SIG-M5 treated with dmso at 0.1 percent for 504 hours (cell line): ENCODE data around the gene MROH9.
A peak's percentile ranks its signal among the peaks of the same experiment; 100 is the strongest.
"Not testable (repeated sequence)": the region's sequence is repeated elsewhere in the genome, so short reads cannot be mapped to it uniquely, and the experiment has no call there.

ENCODE experiments used
- DNase-seq: peaks from one replicate; lab custom pipeline; 2025; ENCODE audit not compliant: unreplicated experiment; lab: John Stamatoyannopoulos, UW

Gene MROH9, protein sequence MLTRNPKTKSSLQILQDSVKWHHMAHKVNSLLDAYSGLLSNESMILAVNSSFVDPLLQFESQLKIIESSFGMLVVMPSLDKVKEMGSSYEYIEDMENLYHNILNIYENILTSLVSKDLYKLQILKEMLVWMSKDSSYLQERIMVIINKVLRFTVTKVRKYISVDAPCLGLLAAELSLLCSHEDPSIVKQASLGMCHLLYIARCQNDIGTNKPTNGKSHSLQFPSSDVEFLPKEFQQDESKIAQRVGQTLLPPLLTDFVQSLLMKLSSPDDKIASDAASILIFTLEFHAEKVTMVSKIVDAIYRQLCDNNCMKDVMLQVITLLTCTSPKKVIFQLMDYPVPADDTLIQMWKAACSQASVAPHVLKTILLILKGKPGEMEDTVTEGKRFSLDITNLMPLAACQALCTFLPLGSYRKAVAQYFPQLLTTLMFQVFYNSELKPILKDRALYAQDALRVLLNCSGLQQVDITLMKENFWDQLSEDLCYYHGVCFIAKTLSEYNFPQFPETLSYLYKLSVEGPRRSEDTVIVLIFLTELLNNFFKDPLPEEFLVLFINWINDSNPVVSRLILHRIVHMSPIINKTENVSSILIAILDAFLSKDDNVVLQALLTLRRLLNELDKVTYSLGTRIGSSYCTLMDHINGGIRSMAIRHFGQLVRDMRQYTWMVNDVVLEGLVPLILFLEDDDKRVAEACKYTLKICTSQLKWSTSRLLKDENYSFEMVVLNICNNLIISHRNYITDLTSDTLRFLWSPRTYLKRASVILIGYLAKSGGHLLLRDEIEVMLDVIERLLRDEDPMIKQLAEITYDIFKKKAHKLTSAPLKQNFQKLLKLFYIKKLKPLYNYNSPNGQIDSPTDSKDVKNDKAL

DNA sequence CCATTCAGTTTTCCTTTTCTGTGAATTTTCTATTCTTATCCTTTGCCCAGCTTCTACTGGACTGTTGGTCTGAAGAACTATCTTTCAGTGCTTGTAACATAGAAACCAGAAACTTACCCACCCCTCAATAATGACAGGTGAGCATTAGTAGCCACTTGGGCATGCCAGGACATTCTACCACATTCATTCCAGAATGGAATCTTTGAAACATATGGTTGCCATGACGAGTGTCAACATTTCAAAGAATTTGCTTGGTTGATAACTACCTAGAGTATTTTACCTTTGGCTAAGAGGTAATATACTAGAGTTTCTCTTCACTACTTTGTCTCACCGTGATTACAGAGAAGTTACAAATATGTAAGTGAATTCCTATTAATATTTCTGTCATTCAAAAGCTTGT lies at the start of gene MROH9:
Gene MROH9 (plus strand): TSS at position 304 of the 400 bp plus-strand sequence. CDS start 10,023 bp downstream, outside the sequence.
- no peak for DNase-seq

DNA sequence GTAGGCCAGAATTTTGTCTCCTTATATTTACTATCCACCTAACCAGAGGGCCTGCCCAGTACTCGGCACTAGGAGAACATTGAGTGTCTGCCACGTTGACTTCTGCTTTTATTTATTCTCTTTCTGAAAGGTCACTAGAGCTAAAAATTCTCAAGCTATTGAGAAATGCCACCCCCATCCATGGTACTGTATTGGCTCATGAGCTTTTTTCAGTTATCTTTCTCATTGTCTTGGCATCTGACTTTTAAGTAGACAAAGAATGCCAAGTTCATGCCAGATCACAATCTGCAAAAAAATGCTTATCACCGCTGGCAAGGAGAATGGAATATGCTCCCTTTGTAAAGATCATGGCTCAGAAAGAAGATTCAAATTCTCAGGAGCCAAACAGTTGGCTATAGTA lies 49.8 kb upstream of the MROH9 start:
- DNase-seq: peak; percentile 64

DNA sequence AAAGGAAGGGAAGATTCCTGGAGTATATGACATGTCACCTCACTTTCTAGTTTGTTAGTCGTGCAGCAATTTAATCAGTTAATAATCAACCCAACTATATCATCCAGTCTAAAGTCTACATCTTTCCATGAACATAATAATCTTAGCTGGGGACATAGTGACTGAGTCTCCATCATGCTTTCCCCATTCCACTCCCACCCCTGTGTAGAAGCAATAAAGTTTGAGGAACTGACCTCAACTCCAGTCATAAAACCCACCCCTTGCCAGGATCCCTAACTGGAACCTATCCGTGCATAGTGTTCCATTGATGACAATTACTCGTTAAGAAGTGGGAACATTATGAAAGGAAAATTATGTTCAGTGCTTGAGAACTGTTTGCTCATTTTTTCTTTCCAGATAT lies 48.9 kb upstream of the MROH9 start:
- no peak for DNase-seq

DNA sequence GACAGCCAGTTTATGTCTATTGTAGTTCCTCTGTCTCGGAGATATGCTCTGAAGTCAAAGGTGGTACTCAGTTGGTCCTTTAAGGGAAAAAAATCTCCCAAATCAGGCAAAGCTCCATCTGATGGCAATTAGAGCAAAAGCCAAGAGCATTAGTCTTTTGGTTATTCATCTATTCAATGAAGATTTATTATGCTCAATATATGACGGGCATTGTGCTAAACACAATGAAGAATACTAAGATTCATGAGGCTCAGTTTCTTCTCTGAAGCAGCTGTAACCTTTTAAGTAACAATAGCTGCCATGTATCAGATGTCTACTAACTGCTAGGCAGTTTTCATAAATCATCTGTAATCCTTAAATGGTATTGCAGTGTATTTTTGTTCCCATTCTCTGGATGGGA lies 47.6 kb upstream of the MROH9 start:
- DNase-seq: no peak

DNA sequence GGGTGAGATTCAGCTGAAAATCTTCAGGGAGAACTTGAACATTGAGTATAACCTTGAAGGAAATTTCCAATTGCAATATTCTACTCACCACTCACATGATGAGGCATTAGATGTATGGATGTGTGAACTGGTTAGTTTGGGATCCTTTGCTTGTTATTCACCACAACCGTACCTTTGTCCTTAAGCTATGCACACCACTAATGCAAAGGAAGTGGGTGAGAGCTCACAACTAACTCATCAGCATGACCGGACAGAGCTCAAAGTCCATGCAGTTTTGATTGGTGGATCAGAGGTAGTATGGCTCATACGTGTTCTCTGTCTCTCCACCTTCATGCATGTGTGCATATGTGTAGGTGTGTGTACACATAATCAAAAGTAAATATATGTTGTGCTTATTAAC lies 43.5 kb upstream of the MROH9 start:
- no peak for DNase-seq

DNA sequence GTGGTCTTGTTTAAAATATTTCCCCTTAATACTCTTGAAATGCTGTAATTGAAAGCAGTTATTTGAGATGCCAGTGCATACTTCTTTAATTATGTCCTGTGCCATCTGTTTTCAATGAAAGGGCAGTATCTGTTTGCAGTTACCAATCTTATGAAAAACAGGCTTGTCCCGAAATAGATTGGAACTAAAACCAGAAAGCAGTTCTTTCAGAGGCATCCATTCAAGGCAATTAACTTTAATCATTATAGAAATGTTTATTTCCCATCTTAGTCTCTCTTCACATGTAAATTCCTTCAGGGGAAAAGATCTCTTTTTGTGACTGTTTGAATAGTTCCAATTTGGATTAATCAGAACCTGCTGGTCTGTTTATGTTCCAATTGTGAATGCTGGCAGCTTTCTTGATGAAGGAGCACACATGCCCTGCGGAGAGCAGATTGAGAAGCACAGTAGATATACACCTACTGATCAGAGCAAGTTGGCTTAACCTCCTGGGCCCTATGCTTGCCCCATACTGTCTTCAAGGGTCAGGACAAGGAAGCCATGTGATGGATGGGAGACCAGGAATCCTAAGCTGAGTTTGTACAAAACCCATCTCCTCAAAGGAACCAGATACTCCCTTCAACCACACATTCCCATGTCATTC lies 41.6 kb upstream of the MROH9 start:
- no peak for DNase-seq

DNA sequence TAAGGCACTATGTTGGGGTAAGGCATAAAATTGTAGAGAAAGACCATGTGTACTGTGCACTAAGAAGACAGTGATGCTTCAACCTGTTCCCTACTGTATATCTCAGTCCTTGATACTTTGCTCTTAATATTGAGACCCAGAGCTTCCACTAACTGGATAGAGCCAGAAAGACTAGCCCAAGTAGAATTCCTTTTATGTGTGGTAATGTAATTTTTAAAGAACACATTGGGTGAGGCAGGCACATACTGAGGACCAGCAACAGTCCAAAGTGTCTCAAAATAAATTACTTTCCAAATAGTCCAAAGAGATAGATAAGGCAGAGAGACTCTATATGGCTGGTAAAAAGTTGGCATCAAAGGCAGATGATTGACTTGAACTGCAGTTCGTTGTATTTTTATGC lies 31.4 kb upstream of the MROH9 start:
- DNase-seq: no peak

DNA sequence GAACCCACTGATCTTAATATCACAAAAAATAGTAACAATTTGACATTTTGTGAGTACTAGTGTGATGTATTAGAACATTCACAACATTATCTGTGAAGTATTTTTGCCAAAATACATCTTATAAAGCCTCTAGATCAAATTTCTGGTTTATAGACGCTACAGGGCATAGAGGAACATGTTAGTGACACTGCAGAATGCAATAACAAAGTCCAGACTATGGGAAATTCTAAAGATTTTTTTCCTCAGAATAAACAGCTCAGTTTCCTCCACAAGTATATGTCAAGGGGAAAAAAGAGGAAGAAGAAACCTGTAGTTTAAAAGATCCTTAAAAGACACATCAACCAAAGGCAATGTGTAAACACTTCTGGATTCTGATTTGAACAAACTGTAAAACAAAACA lies 26.4 kb upstream of the MROH9 start:
- DNase-seq: no peak

DNA sequence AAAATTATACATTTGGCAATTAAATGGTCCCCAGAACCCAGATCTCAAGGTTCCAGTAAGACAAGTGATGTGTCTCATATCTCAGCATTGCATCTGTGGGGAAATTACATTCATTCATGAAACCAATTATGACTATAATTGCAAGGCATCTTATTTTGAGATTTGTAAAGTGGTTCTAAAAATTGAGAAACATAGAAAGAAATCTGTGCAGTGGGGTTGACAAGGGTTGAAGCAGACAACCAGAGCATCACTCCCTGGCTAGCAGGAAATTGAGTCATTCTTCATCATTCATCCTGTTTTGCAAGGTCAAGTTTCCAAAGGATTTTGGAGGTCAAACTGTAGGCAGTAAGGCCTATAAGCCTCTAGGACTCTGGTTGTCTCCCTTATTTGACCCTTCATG lies 25.1 kb upstream of the MROH9 start:
- DNase-seq: no peak

DNA sequence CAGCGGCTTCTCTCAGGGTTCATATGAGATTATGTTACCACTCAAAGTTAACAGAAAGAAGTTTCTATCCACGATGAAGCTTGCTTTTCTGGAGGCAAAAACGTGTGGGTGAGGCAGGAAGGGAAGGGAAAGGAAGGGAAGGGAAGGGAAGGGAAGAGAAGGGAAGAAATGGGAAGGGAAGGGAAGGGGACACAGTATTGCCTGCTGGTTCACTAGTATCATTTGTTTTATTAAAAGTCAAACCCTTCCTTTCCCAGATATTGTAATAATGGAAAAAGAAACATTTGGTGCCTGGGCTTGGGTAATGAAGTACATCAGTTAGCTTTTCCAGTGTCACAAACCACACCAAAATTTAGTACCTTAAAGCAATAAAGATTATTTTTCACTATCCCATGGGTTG lies 18.0 kb upstream of the MROH9 start:
- no peak for DNase-seq

DNA sequence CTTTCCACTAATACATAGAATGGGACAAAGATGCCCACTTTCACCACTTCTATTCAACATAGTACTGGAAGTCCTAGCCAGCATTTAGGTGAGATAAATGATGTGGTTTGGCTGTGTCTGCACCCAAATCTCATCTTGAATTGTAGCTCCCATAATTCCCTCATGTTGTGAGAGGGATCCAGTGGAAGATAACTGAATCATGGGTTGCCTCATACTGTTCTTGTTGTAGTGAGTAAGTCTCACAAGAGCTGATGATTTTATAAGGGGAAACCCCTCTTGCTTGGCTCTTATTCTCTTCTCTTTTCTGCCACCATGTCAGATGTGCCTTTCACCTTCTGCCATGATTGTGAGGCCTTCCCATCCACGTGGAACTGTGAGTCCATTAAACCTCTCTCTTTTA lies 10.7 kb upstream of the MROH9 start:
- DNase-seq: not testable (repeated sequence)

DNA sequence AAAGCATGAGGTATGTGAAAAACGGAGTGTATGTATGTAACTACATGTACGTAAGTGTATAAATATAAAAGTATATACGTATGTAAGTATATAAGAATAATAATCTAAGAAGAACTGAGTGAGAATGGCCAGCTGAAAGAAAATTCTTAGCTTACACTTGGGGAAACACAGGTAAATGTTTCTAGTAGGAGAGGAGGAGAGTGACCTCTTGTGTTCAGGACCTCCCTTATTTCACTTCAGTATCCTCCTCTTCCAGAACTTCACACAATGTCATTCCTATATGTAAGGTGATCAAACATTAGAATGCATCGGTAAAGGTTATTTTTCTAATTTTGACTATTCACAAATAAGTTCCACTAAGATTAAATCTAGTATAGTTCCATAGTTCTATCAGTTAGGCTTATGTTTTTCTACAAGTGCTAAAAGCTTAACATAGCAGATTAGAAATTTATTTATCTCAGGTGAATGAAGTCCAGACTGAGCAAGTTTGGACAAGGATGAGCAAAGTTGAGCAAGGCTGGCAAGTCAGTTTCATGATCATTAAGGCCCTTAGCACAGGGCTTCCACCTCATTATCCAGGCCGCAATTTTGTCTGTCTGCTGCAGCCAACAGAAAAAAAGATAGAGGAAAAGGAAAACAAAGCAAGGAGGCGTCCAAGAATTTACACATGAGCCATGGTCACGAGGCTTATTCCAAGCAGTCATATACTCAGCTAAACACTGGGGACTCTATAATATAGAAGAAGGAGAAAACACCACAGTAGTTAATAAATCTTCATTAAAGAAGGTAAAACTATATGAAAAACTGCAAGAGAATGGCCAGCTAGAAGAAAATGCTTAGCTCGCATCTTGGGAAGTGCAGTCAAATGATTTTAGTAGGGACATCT lies 7.1 kb upstream of the MROH9 start:
- no peak for DNase-seq

DNA sequence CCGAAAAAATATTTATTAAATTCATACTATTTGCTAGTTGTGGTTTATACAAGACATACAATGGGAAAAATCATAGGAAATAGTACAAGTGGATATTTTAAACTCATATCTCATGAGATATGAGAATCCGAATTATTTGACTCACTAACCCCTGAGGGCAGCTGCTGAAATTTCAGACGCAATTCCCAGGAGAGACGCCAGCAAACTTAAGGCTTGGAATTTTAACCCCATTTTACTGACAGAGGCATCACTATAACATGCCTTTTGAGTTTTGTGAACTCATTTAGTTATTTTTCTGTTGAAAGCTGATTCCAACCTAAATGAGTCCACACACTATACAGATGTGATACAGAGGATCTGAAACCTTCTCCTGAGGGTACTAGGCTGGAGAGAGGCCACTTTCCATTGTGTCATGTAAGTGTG lies 5.9 kb upstream of the MROH9 start:
- no peak for DNase-seq

DNA sequence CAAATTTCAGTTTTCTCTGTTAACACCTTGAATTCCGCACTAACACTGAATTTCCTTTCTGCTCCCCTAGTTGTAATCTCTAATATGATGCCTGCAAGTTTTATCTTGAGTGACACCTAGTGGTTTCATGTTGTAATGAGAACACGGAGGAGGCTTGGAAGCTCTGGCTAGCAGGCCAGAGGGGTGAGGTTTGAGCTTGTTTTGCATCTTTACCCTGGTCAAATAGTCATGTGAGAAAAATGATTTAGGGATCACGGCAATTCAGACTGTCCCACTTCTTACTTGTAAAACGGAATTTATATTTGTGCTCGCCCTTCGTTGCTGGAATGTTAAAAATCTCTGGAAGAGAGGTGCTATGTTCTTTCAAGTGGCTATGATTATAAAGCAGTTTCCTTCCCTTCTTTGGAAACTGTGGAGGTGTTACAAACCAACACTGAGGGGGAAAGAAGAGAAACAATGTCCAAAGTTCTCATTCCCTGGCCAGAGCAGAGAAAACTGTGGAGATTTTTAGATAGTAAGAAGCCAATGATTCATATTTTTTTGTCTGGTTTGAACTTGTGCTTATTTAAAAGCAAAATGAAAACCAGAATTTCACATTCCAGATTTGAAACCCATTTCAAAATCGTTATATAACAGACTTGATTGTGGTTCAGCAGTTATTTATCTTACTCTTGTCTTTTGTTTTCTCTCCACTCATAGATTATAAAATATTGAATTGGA lies 5.3 kb upstream of the MROH9 start:
- peak; percentile 70 for DNase-seq

DNA sequence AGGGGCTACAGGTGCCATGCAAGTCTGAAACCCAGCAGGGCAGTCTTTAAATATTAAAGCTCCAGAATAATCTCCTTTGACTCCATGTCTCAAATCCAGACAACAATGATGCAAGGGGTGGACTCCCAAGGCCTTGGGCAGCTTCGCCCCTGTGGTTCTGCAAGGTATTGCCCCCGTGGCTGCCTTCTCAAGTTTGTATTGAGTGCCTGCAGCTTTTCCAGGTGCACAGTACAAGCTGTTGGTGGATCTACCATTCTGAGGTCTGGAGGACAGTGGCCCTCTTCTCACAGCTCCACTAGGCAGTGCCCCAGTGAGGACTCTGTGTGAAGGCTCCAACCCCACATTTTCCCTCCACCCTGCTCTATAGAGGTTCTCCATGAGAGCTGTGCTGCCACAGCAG lies 3.7 kb upstream of the MROH9 start:
- no peak for DNase-seq

DNA sequence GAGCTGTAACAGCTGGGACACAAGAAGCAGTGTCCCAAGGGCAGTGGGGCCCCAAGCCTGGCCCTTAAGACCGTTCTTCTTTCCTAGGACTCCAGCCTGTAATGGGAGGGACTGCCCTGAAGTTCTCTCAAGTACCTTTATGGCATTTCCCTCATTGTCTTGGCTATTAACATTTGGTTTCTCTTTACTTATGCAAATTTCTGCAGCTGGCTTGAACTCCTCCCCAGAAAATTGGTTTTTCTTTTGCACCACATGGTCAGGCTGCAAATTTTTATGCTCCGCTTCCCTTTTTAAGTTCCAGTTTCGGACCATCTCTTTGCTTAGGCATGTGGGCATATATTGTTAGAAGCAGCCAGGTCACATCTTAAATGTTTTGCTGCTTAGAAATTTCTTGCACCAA lies 3.1 kb upstream of the MROH9 start:
- peak; percentile 58 for DNase-seq

DNA sequence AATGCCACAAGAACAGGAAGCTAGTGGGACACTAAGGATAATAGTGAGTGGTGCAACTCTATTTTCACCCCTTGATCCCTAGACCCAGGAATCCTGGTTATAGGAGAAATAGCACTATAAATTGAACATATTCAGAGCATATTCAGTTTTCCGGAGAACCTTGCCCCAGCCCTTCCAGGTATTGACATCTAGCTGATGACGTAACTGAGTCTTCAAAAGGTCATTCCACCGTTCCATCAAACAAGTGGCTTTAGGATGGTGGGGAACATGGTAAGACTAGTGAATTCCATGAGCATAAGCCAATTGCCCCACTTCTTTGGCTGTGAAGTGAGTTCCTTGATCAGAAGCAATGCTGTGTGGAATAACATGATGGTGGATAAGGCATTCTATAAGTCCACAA lies 2.9 kb downstream of the MROH9 start:
- no peak for DNase-seq

DNA sequence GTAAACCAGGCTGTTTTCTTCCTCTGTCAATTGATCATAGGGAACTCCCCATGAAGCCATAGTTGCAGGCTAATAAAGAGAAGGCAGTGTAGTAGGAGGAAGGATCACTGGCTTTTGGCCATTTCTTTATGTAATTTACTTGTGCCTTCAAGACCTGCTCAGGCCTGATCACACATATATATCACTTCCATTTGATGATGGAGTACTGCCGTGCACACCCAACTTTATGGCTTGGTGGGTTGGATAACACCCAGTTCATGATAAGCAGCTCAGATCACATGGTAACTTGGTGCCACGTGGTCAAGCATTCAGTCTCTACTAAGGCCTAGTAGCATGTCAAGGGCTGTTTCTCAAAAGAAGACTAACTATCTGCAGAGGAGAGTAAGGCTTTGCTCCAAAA lies 4.1 kb downstream of the MROH9 start:
- no peak for DNase-seq

DNA sequence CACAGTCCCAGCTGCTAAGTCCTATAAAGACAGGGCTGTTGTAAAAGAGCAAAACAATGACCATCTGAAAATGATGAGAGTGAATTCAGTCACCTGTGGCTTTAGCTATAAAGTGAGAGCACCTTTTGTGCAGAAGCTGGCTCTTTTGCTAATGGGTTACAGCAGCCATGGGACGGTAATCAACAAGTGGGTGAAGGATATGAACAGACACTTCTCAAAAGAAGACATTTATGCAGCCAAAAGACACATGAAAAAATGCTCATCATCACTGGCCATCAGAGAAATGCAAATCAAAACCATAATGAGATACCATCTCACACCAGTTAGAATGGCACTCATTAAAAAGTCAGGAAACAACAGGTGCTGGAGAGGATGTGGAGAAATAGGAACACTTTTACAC lies 16.4 kb downstream of the MROH9 start:
- not testable (repeated sequence) for DNase-seq

DNA sequence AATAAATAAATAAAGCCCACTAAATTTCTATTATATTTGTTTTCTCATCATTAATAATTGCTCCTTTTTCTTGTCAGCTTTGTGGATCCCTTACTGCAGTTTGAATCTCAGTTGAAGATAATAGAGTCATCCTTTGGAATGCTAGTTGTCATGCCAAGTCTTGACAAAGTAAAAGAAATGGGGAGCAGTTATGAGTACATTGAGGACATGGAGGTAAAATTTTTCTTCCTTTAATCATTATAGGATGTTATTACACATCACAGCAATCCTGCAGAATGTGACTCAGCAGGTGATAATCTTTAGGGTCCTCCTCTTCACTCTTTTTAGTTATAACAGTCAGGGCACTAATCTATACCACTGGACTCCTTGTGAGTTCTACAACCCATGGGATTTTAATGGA lies 24.1 kb downstream of the MROH9 start:
- DNase-seq: no peak
